Measurements from ENCODE around the gene RAB7B. TPM values are rescaled to one million over a fixed set of nuclear protein-coding genes. Genes with fewer than 3 reads are reported as not detected.

Gene RAB7B
- total and polyA plus RNA-seq, 2 of the 4 experiments (the other 2 are of a cell fraction) = 9.1 to 14.7 TPM

GRCh38 chr1:205930799-205931281 lies 72.4 kb downstream of the RAB7B start:
- no peak overlapping the region for H2BK15ac ChIP-seq (ENCODE audit: low read depth, low read length)
- H3K4ac ChIP-seq (ENCODE audit: low read depth, low read length) = no peak overlapping the region
- no peak overlapping the region for H3K4me2 ChIP-seq (ENCODE audit: low read depth, low read length)
- dilution Hi-C loops (cut with HindIII; ENCODE audit: low sequenced_read_pairs, unreplicated experiment) (no loop called here), in situ Hi-C loops (cut with MboI; ENCODE audit: low sequenced_read_pairs) (no loop called here), intact Hi-C loops (cut with micrococcal nuclease) (no loop called here)
- CTCF ChIA-PET = interaction anchor here (0.7 to 1.6 kb wide), 2 partner anchors 13 to 47 kb away, joined by 3 to 6 read pairs; no protein-coding TSS in a partner anchor
- H3K23ac ChIP-seq (ENCODE audit: low read depth, low read length) = no peak overlapping the region
- H3K79me1 ChIP-seq (ENCODE audit: low read depth in 1 of 2, low read length in 2 of 2) = no peaks in the 10 kb centered on the region
- no peak overlapping the region for H2BK5ac ChIP-seq (ENCODE audit: low read depth, low read length, poor library complexity, severe bottlenecking)
- H4K5ac ChIP-seq (ENCODE audit: low read depth, low read length) = no peak overlapping the region
- H4K91ac ChIP-seq (ENCODE audit: insufficient read depth, low read depth, low read length) = no peak overlapping the region
- H3K18ac ChIP-seq (ENCODE audit: low read depth, low read length) = no peak overlapping the region
- peaks cover 35% of the 10 kb centered on the region for H3K27me3 ChIP-seq (ENCODE audit: control insufficient read depth, insufficient read depth, low read length)
- H2AK5ac ChIP-seq (ENCODE audit: low read depth, low read length) = no peak overlapping the region
- H2AFZ ChIP-seq (replicated peaks; ENCODE audit: low read length, poor library complexity) = peak overlapping the region; percentile 10
- TF ChIP-seq CHD1 (IDR thresholded peaks at IDR 0.05; ENCODE audit: low read depth, low read length) (no peak), POLR2A (IDR thresholded peaks at IDR 0.05; ENCODE audit: low read depth, low read length) (no peak), CEBPB (IDR thresholded peaks at IDR 0.05; ENCODE audit: low read depth, low read length) (no peak), MXI1 (IDR thresholded peaks at IDR 0.05; ENCODE audit: borderline replicate concordance, low read depth, low read length) (no peak), CTCF (conservative IDR thresholded peaks at IDR 0.05; ENCODE audit: low read depth, low read length) (no peak), FOS (IDR thresholded peaks at IDR 0.05; ENCODE audit: low read depth, low read length) (no peak), SMC3 (IDR thresholded peaks at IDR 0.05; ENCODE audit: low read depth, low read length) (no peak), RAD21 (IDR thresholded peaks at IDR 0.05; ENCODE audit: low read length) (no peak), RCOR1 (IDR thresholded peaks at IDR 0.05; ENCODE audit: insufficient replicate concordance, low read length) (no peak), BHLHE40 (IDR thresholded peaks at IDR 0.05; ENCODE audit: low read depth, low read length) (no peak), MAFK (IDR thresholded peaks at IDR 0.05; ENCODE audit: low read depth, low read length) (no peak), NFE2L2 (IDR thresholded peaks at IDR 0.05; ENCODE audit: low read depth, low read length) (no peak), RFX5 (IDR thresholded peaks at IDR 0.05; ENCODE audit: low read depth, low read length) (no peak), MAZ (IDR thresholded peaks at IDR 0.05; ENCODE audit: borderline replicate concordance, low read depth, low read length) (no peak)
- TF ChIP-seq, protein P1, sequence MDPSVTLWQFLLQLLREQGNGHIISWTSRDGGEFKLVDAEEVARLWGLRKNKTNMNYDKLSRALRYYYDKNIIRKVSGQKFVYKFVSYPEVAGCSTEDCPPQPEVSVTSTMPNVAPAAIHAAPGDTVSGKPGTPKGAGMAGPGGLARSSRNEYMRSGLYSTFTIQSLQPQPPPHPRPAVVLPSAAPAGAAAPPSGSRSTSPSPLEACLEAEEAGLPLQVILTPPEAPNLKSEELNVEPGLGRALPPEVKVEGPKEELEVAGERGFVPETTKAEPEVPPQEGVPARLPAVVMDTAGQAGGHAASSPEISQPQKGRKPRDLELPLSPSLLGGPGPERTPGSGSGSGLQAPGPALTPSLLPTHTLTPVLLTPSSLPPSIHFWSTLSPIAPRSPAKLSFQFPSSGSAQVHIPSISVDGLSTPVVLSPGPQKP (IDR thresholded peaks at IDR 0.05; ENCODE audit: borderline replicate concordance, low read depth, low read length) = no peak
- TF ChIP-seq, protein P2, sequence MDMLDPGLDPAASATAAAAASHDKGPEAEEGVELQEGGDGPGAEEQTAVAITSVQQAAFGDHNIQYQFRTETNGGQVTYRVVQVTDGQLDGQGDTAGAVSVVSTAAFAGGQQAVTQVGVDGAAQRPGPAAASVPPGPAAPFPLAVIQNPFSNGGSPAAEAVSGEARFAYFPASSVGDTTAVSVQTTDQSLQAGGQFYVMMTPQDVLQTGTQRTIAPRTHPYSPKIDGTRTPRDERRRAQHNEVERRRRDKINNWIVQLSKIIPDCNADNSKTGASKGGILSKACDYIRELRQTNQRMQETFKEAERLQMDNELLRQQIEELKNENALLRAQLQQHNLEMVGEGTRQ (IDR thresholded peaks at IDR 0.05; ENCODE audit: low read depth, low read length) = no peak
- no peak overlapping the region for H2AK9ac ChIP-seq (replicated peaks; ENCODE audit: low read depth, low read length, poor library complexity)
- no peaks in the 10 kb centered on the region for H4K20me1 ChIP-seq (ENCODE audit: insufficient read depth, low read length)
- no peak overlapping the region for H3K27ac ChIP-seq (ENCODE audit: insufficient read depth, low read length)
- WGBS, 2 experiments (ENCODE audit: extremely low coverage in 2 of 2, insufficient read length in 1 of 2) = no CpG with 5 or more reads among the region's 4 CpGs
- H2BK20ac ChIP-seq (ENCODE audit: low read depth, low read length) = no peak overlapping the region
- no TSS peak for BruUV-seq (replicated peaks)
- no peak overlapping the region for H3K9ac ChIP-seq (ENCODE audit: low read depth, low read length)
- POLR2A ChIA-PET (ENCODE audit: unreplicated experiment) = no interaction called here
- H3K4me1 ChIP-seq (ENCODE audit: control insufficient read depth, insufficient read depth, low read length) = peaks cover 5% of the 10 kb centered on the region
- DNase-seq (no peak), ATAC-seq (ENCODE audit: low read depth) (no peak)
- no peak overlapping the region for H3K4me3 ChIP-seq (ENCODE audit: insufficient read depth, low read depth, low read length)
- H3K9me1 ChIP-seq (ENCODE audit: insufficient read depth, low read length) = peaks cover 3% of the 10 kb centered on the region; the same call in 1 of the 2 replicates
- H3K9me3 ChIP-seq (ENCODE audit: control insufficient read depth, insufficient read depth, low read length) = no peaks in the 10 kb centered on the region
- no peak overlapping the region for H2BK120ac ChIP-seq (ENCODE audit: low read depth, low read length)
- H4K8ac ChIP-seq (ENCODE audit: low read depth in 2 of 2, low read length in 2 of 2) = no peak overlapping the region
- no peak overlapping the region for H3K14ac ChIP-seq (replicated peaks; ENCODE audit: low read depth, low read length)
- no peaks in the 10 kb centered on the region for H3K36me3 ChIP-seq (ENCODE audit: control insufficient read depth, insufficient read depth, low read length)
- H3K56ac ChIP-seq (ENCODE audit: extremely low read depth, insufficient read depth, low read length) = no peak overlapping the region

Data from IMR-90 (cell line).